GM18858 (cell line): Measurements from ENCODE around the gene ALKBH5.

ENCODE experiments used
- ATAC-seq: cut with Tn5 transposase; IDR thresholded peaks from one replicate; pipeline ENCODE4 v1.9.1; 2021; ENCODE audit not compliant: unreplicated experiment

The ALKBH5 gene

GRCh38 chr17:18183334-18184142, at the start of gene ALKBH5:
Gene ALKBH5 (plus strand): TSS chr17:18183828. CDS start chr17:18184244, 416 bp downstream.
- peak; percentile 64 for ATAC-seq

- no peak for ATAC-seq
Observed at GRCh38 chr17:18136357-18136756, 47.3 kb upstream of the ALKBH5 start.

- ATAC-seq, result no peak
Observed at GRCh38 chr17:18138065-18138749, 45.4 kb upstream of the ALKBH5 start.

- ATAC-seq, result no peak
Observed at GRCh38 chr17:18139092-18139491, 44.5 kb upstream of the ALKBH5 start.

- no peak for ATAC-seq
Observed at GRCh38 chr17:18139498-18139897, 44.1 kb upstream of the ALKBH5 start.

DNA sequence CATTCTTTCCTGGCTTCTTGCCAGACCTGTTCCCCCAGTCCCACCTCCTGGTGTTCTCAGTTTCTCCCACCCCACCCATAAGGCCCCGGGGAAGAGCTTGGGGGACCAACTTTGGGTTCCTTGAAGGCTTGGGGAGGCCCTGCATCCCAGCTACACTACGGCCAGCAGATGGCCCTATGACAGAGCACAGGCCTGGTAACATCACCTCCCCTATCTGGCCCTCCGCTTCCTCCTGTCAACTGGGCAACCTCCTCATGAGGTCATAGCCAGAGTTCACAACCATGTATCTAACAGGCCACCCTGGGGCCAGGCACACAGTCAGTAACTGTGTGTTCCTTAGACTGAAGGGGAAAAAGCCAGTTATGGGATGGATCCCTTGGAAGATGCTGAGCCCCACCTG, 43.7 kb upstream of the ALKBH5 start:
- no peak for ATAC-seq

DNA sequence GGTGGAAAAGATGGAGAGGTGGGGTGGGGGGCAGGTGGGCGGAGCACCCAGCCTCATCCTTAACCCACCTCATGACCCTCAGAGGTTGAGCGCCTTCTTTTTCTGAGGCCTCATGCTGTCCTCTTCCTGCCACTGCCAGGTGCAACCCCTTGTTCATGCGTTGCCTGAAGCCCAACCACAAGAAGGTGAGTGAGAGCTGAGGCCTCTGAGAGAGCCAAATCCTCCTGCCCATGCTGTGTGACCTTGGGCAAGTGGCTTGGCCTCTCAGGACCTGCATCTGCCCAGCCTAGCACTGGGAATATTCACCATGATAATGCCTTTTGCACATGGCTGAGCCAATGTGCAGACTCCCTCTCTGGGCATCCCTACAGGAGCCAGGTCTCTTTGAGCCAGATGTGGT, 43.0 kb upstream of the ALKBH5 start:
- ATAC-seq, result no peak

DNA sequence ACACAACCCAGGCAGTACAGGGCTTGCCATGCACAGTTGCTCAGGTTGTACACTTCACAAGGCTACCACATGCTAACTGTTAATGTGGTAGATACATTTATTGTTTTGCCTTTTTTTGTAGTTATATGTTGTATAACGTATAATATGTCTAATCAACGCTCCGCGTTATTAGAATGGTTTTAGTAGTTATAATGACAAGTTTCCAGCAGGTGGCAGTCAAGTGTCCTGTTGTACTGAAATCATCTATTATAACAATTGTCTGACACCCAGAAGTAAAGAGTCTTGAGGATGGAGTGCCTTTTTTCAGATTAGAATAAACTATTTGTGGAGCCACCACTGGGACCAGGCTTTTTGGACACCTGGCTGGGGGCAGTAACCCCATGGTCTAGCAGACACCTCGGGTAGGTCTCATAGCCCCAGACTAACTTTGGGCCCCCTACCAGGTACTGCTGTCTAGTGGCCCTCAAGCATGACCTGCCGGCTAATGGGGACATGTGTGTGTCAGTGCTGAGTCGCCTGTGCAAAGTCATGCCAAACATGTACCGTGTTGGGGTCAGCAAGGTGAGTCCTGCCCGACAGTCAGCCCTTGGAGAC, 42.3 kb upstream of the ALKBH5 start:
- ATAC-seq, result no peak

DNA sequence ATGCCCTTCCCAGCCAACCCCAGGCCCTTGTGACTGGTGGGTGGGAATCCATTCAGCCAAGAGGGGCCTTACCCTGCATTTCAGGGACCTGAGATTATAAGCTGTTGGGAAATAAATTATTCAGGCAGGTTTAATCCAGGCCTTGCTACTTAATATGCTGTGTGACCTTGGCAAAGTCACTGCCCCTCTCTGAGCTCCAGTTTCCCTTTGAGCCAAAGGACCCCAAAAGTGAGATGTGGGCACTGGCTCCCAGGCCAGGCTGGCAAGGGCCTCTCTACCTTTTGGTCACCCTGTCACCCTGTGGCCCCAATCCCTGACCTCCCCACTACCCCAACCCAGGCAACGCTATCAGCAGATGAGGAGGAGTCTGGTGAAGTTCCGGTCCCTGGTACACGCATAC, 41.2 kb upstream of the ALKBH5 start:
- no peak for ATAC-seq

- no peak for ATAC-seq
Observed at GRCh38 chr17:18143044-18143936, 40.3 kb upstream of the ALKBH5 start.

DNA sequence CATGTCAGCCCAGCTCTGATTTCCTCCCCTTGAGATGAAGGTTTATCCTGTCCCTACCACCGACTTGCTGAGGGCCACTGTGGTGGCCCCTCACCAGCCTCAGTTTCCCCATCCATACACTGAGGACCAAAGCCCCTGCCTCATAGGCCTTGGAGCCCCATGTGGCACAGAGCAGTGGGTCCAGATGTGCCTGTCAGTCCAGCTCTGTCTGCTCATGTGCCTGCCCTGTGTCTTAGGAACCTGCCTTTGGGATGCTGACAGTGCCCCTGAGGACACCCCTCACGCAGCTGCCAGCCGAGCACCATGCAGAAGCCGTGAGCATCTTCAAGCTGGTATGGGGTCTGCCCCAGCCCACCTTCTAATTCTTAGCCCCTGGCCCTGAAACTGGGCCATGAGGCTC, 39.4 kb upstream of the ALKBH5 start:
- no peak for ATAC-seq

DNA sequence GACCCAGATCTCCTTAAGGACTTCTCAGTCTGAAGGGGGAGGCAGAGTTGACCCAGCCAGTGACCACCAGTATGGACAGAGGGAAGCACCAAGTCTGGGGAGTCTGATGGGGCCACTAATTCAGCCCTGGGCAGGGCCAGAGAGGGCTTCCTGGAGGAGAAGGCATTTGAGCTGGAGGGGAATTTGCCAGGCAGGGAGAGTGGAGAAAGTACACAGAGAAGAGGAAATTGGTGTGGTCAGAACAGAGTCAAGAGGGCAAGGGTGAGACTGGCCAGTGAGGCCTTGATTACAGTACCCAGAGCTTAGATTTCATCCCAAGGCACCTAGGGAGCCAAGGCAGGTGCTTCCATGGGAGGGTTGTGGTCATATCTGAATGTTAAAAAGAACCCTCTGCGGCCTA, 38.8 kb upstream of the ALKBH5 start:
- ATAC-seq, result no peak

DNA sequence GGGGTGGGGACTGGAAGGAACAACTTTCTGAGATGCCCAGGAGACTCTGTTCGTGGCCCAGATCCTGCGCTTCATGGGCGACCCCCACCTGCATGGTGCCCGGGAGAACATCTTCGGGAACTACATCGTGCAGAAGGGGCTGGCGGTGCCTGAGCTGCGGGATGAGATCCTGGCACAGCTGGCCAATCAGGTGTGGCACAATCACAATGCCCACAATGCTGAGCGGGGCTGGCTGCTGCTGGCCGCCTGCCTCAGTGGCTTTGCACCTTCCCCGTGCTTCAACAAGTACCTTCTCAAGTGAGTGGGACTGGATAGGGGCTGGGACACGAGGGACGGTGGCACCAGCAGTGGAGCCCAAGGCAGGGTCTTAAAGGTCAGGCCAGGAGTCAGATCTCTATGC, 37.8 kb upstream of the ALKBH5 start:
- ATAC-seq, result no peak

GRCh38 chr17:18146259-18146658, 37.4 kb upstream of the ALKBH5 start:
- ATAC-seq, result no peak

- ATAC-seq, result no peak
Observed at GRCh38 chr17:18146980-18147379, 36.6 kb upstream of the ALKBH5 start.

GRCh38 chr17:18148586-18148985, 35.0 kb upstream of the ALKBH5 start:
- ATAC-seq, result no peak

DNA sequence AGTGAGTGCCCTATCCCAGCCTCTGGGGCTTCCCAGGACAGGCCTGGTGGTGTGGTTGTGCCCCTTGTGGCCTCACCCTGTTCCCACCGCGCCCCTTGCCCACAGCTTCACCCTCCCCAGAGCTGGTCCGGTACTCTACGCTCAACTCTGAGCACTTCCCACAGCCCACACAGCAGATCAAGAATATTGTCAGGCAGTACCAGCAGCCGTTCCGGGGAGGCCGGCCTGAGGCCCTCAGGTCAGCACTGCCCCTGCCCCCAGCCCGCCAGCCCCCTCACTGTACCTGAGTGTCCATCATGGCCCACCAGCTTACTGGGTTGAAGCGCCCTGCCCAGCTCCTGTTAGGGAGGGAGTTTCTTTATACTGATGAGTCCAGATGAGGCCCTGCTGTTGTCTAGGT, 32.3 kb upstream of the ALKBH5 start:
- no peak for ATAC-seq

- ATAC-seq, result no peak
Observed at GRCh38 chr17:18155179-18155578, 28.4 kb upstream of the ALKBH5 start.

DNA sequence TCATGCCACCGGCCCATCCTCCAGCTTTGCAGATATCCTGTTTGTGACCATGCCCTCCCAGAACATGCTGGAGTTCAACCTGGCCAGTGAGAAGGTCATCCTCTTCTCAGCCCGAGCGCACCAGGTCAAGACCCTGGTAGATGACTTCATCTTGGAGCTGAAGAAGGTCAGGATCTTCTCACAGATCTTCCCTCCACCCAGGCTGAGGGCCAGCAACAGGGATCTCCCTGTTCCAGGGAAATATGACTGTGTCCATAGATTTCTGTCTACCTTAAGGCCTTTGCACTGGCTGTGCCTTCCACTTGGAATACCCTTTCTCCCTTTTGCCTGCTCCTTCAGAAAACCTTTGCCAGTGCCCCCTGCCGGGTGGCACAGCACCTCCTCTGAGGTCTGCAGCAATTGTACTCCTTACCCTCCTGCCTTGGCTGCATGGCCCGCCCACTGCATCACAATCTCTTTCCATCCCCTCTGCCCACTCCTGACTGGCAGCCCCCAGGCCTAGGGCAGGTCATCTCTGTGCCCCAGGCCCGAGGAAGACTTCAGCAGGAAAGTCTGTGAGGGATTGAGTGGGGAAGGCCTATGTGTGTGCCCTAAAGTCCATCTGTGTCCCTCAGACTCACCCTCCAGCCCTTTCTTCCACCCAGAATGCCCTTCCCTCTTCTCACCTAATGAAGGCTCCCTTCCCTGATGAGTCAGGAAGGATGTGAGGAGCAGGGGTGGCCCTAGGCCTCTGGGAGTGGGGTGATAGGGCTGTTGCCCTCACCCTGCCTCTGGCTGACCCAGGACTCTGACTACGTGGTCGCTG, 27.3 kb upstream of the ALKBH5 start:
- no peak for ATAC-seq

GRCh38 chr17:18156976-18157280, 26.7 kb upstream of the ALKBH5 start:
- ATAC-seq, result no peak
